NAMALWA (cell line): ENCODE data around the gene SLC37A3.

ENCODE experiments used
- DNase-seq: peaks from one replicate; pipeline ENCODE4 v3.0.0-alpha.2; 2015; ENCODE audit warnings: low spot score

SLC37A3 gene

DNA sequence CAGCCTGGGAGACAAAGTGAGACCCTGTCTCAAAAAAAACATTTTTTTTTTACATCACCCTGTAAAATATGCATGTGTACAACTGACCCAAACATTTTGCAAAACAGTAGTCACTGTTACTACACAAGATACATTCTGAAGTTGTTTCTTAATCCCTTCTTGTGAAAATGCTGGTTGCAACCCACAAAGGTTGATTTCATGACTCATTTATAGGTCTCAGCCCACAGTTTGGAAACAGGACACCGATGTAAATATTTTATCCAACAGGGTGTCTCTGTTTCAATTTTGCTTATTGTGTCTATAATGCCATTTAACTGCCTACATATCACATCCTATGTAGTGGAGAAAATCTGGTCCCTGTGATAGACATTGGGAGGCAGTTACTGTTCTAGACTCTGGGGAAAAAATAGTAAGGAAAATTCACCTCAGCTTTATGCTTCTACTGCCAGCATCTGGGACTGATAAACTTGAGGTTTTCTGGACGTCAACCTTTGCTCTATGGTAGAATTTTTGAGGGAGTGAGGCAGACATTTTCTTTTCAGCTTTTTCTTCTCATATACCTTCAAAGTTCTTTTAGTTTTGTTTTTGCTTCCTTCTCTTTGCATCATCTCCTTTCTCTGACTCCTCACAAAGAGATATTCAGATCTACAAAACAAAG lies 4.0 kb upstream of the SLC37A3 start:
- no peak for DNase-seq

DNA sequence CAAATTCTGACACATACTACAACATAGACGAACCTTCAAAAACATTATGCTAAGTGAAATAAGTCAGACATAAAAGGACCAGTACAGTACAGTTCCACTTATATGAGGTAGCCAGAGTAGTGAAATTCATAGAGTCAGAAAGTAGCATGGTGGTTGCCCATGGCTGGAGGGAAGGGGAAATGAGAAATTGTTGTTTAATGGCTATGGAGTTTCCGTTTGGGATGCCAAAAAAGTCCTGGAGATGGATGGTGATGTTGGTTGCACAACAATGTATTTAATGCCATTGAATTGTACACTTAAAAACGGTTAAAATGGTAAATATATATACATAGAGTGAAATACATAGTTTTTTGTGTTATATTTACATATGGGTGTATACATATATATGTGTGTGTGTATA lies 2.1 kb upstream of the SLC37A3 start:
- DNase-seq: no peak

DNA sequence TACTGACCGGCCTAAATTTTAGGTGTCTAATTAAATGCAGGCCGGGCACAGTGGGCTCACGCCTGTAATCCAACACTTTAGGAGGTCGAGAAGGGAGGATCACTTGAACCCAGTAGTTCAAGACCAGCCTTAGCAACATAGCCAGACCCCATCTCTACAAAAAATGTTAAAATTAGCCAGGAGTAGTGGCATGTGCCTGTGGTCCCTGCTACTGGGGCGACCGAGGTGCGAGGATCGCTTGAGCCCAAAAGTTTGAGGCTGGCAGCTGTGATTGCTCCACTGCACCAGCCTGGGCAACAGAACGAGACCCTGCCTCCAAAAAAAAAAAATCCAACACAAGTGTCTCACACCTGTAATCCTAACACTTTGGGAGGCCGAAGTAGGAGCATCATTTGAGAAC lies 491 bp upstream of the SLC37A3 start:
- no peak for DNase-seq

DNA sequence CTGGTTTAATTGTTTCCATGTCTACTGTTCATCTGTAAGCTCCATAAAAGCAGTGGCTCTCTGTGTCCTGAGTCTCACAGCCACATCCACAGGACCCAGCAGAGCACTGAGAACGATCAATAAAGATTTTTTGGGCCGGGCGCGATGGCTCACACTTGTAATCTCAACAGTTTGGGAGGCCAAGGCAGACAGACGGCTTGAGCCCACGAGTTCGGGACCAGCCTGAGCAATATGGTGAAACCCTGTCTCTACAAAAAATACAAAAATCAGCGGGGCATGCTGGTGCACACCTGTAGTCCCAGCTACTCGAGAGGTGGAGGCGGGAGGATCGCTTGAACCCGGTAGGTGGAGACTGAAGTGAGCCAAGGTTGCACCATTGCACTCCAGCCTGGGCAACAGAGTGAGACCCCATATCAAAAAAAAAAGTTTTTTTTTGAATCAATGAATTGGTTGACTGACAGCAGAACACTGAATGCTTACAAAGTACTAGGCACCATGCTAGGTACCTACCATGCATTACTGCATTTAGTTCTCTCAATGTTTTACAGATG lies 4.5 kb downstream of the SLC37A3 start:
- DNase-seq: no peak

DNA sequence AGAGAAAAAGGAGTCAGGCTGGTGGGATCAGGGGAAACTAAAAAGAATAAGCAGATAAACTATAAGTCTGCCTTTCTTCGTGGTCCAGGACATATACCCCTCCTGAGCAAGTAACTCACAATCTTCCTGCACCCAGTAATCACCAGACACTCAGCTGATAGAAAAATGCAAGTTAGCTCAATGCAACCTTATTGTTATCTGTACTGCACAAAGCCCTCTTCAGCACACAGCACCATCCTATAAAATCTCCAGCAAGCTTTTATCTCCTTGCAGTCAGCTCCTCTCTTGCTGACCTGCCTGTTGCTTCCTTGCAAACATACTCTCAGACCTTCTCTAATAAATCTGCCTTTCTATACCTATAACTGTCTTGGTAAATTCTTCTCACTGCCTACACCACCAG lies 6.7 kb downstream of the SLC37A3 start:
- DNase-seq: no peak

DNA sequence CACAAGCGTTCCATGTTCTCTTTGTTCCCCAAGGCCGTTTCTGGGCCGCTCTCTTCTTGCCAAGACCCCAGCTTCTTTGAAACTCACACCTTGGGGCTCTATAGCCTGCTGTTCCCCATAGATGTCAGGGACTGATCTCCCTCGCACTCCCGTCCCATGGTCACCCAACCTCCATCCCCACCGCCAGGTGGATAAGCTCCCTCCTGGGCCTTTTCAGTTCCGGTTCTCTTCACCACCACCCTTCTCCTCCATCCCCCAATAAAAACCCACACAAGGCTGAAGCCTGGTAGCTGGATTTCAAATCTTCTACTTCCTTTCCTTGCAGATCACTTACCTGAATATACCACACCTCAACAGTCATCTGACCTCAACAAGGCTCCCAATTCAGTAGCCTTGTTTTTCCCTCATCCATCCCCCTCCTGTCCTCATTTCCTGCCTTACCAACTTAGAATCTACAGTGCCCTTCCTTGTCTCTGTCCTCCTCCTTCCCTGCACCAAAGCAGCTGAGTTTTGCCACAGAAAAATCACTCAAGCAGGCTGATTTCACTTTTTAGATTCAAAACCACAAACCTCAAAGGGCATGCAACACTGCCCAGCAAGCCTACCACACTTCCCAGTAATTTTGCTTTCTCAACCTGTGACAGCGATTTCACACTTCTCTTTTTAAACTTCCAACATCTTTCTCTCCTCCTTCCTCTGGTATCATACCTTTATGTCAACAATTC lies 7.7 kb downstream of the SLC37A3 start:
- peak; percentile 77 for DNase-seq

GRCh38 chr7:140390034-140390433 lies 8.3 kb downstream of the SLC37A3 start:
- DNase-seq: no peak

DNA sequence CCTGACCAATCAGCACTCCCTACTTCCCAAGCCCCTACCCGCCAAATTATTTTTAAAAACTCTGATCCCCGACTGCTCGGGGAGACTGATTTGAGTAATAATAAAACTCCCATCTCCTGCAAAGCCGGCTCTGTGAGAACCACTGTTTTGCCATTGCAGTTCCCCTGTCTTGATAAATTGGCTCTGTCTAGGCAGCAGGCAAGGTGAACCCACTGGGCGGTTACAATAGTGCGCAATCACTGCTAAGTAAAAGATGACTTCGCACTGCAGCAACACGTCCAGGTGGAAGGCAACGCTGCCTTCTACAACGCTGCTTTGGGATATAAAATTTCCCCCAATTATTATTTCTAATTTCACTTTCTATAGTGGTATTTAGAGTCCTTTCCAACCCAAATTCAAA lies 8.9 kb downstream of the SLC37A3 start:
- no peak for DNase-seq

DNA sequence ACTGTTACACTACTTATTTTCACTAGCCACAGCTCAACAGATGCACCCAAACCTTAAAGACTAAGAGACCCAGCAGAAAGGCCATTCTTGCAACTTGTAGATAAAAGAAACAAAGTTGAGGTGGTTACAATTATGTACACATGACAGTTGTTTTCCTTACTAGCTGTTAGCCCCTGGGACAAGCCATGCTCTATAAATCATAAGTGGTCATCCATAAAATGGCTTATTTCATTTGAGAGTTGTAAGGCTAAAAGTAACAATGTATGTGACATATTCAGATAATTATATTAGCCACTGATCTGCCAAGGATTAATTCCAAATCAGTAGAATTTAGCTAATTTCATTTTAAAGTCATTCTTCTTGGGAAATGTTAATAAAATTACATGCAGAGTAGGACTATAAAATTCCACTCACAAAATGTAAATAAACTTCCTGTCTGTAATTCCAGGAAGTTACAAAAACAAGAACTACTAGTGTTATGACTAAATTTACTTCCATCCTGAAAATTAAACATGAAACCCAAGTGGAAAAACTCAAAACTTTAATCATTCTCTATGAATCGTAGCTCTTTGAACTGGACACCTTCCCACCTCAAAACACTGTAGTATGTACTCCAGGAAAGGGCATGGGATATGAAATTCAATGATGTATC lies 13.3 kb downstream of the SLC37A3 start:
- no peak for DNase-seq

GRCh38 chr7:140383954-140384713 lies 14.2 kb downstream of the SLC37A3 start:
- no peak for DNase-seq

GRCh38 chr7:140375892-140376730 lies 22.2 kb downstream of the SLC37A3 start:
- DNase-seq: no peak

DNA sequence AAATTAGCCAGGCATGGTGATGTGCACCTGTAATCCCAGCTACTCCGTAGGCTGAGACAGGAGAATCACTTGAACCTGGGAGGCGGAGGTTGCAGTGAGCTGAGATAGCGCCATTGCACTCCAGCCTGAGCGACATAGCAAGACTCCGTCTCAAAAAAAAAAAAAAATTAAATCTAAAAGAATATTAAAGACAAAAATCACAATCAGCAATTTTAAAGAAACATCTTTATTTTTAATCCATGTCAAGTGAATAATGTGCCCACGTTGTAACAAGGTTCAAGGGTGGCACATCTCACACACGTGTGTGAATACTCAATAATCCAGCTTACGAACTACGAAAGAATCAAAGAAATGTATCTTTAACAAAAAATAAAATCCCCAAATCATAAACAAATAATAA lies 23.0 kb downstream of the SLC37A3 start:
- no peak for DNase-seq

GRCh38 chr7:140369294-140369693 lies 29.0 kb downstream of the SLC37A3 start:
- no peak for DNase-seq

GRCh38 chr7:140367528-140367927 lies 30.8 kb downstream of the SLC37A3 start:
- no peak for DNase-seq

GRCh38 chr7:140364819-140365218 lies 33.5 kb downstream of the SLC37A3 start:
- DNase-seq: no peak

DNA sequence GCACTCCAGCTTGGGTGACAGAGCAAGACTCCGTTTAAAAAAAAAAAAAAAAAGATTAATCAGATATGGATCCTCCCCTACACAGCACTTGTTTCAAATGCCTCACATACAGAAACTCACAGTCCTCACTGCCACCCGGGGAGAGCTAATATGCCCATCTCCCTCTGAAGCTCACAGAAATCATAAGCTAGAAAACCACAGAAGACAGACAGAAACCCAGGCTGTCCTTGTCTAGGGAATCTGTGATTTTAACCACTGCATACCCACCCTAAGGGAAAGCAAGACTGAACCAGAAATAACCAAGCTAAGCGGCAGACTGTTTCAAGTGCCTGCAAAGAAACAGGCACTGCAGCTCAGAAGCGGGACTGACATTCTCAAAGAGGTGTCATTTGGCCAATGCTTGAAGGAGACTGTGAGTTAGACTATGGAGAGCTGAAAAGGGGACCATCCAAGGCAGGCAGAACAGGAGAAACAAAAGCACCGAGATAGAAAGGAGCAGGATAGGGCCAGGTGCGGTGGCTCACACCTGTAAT lies 37.6 kb downstream of the SLC37A3 start:
- no peak for DNase-seq

GRCh38 chr7:140358412-140359051 lies 39.8 kb downstream of the SLC37A3 start:
- DNase-seq: no peak

DNA sequence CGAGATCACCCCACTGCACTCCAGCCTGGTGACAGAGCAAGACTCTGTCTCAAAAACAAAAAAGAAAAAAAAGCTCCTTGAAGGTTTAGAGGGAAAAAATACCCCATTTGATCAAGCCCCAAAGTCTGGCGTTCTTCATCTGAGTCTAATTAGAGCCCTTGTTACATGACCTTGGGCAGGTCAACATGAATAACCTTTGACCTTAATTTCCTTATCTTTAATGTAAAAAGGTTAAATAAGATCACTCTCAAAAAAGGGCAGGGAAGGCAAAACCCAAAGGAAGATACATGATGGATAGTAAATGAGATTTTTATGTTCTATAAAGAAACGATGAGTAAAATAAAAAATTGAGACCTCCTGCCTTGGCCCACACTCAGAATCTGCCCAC lies 40.3 kb downstream of the SLC37A3 start:
- DNase-seq: no peak

DNA sequence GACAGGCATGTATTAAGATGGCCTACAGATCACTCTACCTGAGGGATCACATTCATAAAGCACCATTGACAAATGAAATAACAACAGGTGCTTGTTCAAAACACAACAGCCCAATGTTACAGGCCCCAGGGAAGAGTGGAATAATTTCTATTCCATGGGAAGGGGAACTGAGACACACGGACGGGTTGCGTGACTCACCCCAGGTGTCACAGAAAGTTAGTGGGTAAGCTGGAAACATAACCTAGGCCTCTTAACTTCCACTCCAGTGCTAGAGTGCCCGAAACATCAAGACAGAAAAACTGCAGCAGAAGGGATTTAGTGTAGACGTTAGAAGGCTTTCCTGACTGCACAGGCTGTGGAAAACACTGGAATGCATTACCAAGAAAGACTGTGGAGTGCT lies 48.3 kb downstream of the SLC37A3 start:
- DNase-seq: no peak

DNA sequence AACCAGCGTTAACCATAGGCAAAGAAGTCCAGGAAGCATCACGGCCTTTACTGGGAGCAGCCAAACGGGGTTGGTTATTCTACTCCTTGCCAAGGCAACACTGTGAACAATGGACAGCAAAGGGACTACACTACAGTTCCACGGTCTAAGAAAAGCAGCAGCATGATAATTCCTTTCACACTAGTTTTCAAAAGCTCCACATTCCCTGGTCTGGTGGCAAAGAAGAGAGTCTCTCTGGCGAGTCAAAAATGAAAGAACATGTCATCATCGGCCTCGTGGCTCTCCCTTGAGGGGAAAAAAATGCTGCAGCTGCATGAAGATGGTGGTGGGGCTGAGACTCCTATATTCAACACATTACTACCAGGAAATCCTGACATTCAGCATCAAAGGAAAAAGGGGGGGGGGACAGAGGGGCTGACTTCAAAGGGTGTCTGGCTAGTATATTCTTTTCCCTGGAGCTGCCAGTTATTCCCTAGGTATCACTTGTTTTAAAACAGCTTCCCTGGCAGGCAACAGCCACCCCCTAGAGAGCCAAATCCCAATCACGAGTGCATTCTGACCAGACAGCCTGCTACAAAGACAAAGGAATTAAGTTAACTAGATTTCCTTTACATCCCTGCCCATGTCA lies 49.1 kb downstream of the SLC37A3 start:
- DNase-seq: no peak
